ENCODE results near the gene NHS.
"Not testable (repeated sequence)": the region's sequence is repeated elsewhere in the genome, so short reads cannot be mapped to it uniquely, and the experiment has no call there.

The NHS gene

GRCh38 chrX:17544821-17545220 lies 169.8 kb downstream of the NHS start:
- DNase-seq (ENCODE audit: low read depth in 2 of 2, low spot score in 1 of 2), result no peak

GRCh38 chrX:17546356-17546755 lies 171.4 kb downstream of the NHS start:
- DNase-seq (ENCODE audit: low read depth in 2 of 2, low spot score in 1 of 2), result no peak

- DNase-seq (ENCODE audit: low read depth in 2 of 2, low spot score in 1 of 2), result no peak
These were observed 172.7 kb downstream of the NHS start for GRCh38 chrX:17547658-17548057.

- DNase-seq (ENCODE audit: low read depth in 2 of 2, low spot score in 1 of 2), result no peak
These were observed 174.2 kb downstream of the NHS start for GRCh38 chrX:17549107-17549651.

GRCh38 chrX:17550011-17550410 lies 175.0 kb downstream of the NHS start:
- DNase-seq (ENCODE audit: low read depth in 2 of 2, low spot score in 1 of 2), result no peak

GRCh38 chrX:17552044-17552650 lies 177.1 kb downstream of the NHS start:
- no peak for DNase-seq (ENCODE audit: low read depth in 2 of 2, low spot score in 1 of 2)

GRCh38 chrX:17553469-17553868 lies 178.5 kb downstream of the NHS start:
- DNase-seq (ENCODE audit: low read depth in 2 of 2, low spot score in 1 of 2), result no peak

- DNase-seq (ENCODE audit: low read depth in 2 of 2, low spot score in 1 of 2), result no peak
These were observed 179.0 kb downstream of the NHS start for GRCh38 chrX:17553961-17554482.

- no peak for DNase-seq (ENCODE audit: low read depth in 2 of 2, low spot score in 1 of 2)
These were observed 179.9 kb downstream of the NHS start for GRCh38 chrX:17554914-17555313.

- no peak for DNase-seq (ENCODE audit: low read depth in 2 of 2, low spot score in 1 of 2)
These were observed 180.8 kb downstream of the NHS start for GRCh38 chrX:17555846-17556245.

- no peak for DNase-seq (ENCODE audit: low read depth in 2 of 2, low spot score in 1 of 2)
These were observed 184.9 kb downstream of the NHS start for GRCh38 chrX:17559728-17560379.

- DNase-seq (ENCODE audit: low read depth in 2 of 2, low spot score in 1 of 2), result no peak
These were observed 185.4 kb downstream of the NHS start for GRCh38 chrX:17560385-17560784.

- no peak for DNase-seq (ENCODE audit: low read depth in 2 of 2, low spot score in 1 of 2)
These were observed 188.1 kb downstream of the NHS start for GRCh38 chrX:17563076-17563475.

- DNase-seq (ENCODE audit: low read depth in 2 of 2, low spot score in 1 of 2), result no peak
These were observed 188.5 kb downstream of the NHS start for GRCh38 chrX:17563515-17563914.

GRCh38 chrX:17564689-17565409 lies 189.8 kb downstream of the NHS start:
- DNase-seq (ENCODE audit: low read depth in 2 of 2, low spot score in 1 of 2), result no peak

- no peak for DNase-seq (ENCODE audit: low read depth in 2 of 2, low spot score in 1 of 2)
These were observed 191.7 kb downstream of the NHS start for GRCh38 chrX:17566740-17567139.

GRCh38 chrX:17567187-17567586 lies 192.2 kb downstream of the NHS start:
- no peak for DNase-seq (ENCODE audit: low read depth in 2 of 2, low spot score in 1 of 2)

GRCh38 chrX:17567821-17568220 lies 192.8 kb downstream of the NHS start:
- no peak for DNase-seq (ENCODE audit: low read depth in 2 of 2, low spot score in 1 of 2)

GRCh38 chrX:17568804-17569203 lies 193.8 kb downstream of the NHS start:
- not testable (repeated sequence) for DNase-seq (ENCODE audit: low read depth in 2 of 2, low spot score in 1 of 2)

GRCh38 chrX:17579026-17579425 lies 204.0 kb downstream of the NHS start:
- DNase-seq (ENCODE audit: low read depth in 2 of 2, low spot score in 1 of 2), result no peak

GRCh38 chrX:17580539-17581152 lies 205.6 kb downstream of the NHS start:
- DNase-seq (ENCODE audit: low read depth in 2 of 2, low spot score in 1 of 2), result no peak
